Transverse colon (tissue), 4 donors: ENCODE measurements around the gene SLIT1. TPM values are rescaled to one million over a fixed set of nuclear protein-coding genes. Genes with fewer than 3 reads are reported as not detected.

ENCODE experiments used
- DNase-seq: peaks from one replicate; pipeline ENCODE4 v3.0.0-alpha.2; 2019
- H3K27ac ChIP-seq, 4 donors: fragments of 200-600 bp; sonication (generic); 2 replicates each; pipeline ENCODE4 v1.5.1; 2016 to 2018; ENCODE audit warnings: inconsistent platforms in 4 of 4
- H3K27me3 ChIP-seq: fragments of 200-600 bp; sonication (generic); 2 replicates; pipeline ENCODE4 v1.5.1; 2017; ENCODE audit warnings: inconsistent platforms
- H3K36me3 ChIP-seq, 4 donors: fragments of 200-600 bp; sonication (generic); 2 replicates each; pipeline ENCODE4 v1.5.1; 2017 to 2019; ENCODE audit warnings: inconsistent platforms in 4 of 4
- H3K4me1 ChIP-seq, 4 donors: fragments of 200-600 bp; sonication (generic); 2 replicates each; pipeline ENCODE4 v1.5.1; 2017 to 2020; ENCODE audit warnings: inconsistent platforms in 4 of 4
- H3K4me3 ChIP-seq, 4 donors: fragments of 200-600 bp; sonication (generic); 1 replicate in 1 of 4; 2 replicates in 3 of 4; pipeline versions ENCODE4 v1.5.1 to v1.6.1; 2017 to 2019; ENCODE audit warnings: inconsistent platforms in 4 of 4
- H3K9me3 ChIP-seq, 2 donors: fragments of 200-600 bp; sonication (generic); 2 replicates each; pipeline ENCODE4 v1.5.1; 2017 to 2019; ENCODE audit warnings: inconsistent platforms in 2 of 2
- EP300 ChIP-seq: sonication (generic); formaldehyde crosslinking; IDR thresholded peaks from one replicate; pipeline ENCODE4 v1.6.1; 2017; ENCODE audit warnings: antibody characterized with exemption, low read depth
- POLR2A ChIP-seq: fragments of 450-650 bp; IDR thresholded peaks from one replicate; pipeline ENCODE4 v1.6.1; 2016; ENCODE audit warnings: antibody characterized with exemption, mild to moderate bottlenecking, moderate library complexity
- POLR2AphosphoS5 ChIP-seq, 3 donors: sonication (generic); formaldehyde crosslinking; IDR thresholded peaks; one replicate each; pipeline ENCODE4 v1.6.1; 2016; ENCODE audit warnings: antibody characterized with exemption in 3 of 3
- WGBS, 2 donors: methylation state at CpG; one replicate each; pipeline ENCODE4 v1.1.5; 2018; ENCODE audit warnings: low coverage in 1 of 2; 5-methylcytosine and 5-hydroxymethylcytosine counted together
- in situ Hi-C, 4 donors: fragments of 200-750 bp; cut with MboI; loops; one replicate each; pipeline versions ENCODE4 v1.15.0 to v1.15.1; 2017; ENCODE audit warnings: low sequenced_read_pairs in 3 of 4, low pct_ligation_motif_present in 1 of 4, low pct_unique_long_range_greater_than_20kb in 1 of 4
- intact Hi-C: fragments of 100-400 bp; cut with DNase I; formaldehyde crosslinking; loops from one replicate; pipeline ENCODE4 v1.15.1; 2023; ENCODE audit warnings: low total_unique reads
- total RNA-seq, 4 donors: library from RNA; depleted of rRNA; stranded (reverse); fragments of >200 nt; gene quantifications; one replicate each; pipeline ENCODE4 v1.1.0, GENCODE V29; 2016
- TF ChIP-seq, protein P1 (sequence below), 5 experiments: fragments of 200-600 bp in 3 of 5; fragments of 450-650 bp in 2 of 5; sonication (generic) in 3 of 5; IDR thresholded peaks; 1 replicate in 2 of 5; 2 replicates in 3 of 5; pipeline ENCODE4 v1.5.1; 2016 to 2017; ENCODE audit warnings: antibody characterized with exemption in 5 of 5, inconsistent platforms in 3 of 5, mild to moderate bottlenecking in 2 of 5, moderate library complexity in 1 of 5

Gene SLIT1
- total RNA-seq, 4 donors from 2014 or later, result 0.27 to 1.9 (median 0.32) TPM; not detected in 1

DNA sequence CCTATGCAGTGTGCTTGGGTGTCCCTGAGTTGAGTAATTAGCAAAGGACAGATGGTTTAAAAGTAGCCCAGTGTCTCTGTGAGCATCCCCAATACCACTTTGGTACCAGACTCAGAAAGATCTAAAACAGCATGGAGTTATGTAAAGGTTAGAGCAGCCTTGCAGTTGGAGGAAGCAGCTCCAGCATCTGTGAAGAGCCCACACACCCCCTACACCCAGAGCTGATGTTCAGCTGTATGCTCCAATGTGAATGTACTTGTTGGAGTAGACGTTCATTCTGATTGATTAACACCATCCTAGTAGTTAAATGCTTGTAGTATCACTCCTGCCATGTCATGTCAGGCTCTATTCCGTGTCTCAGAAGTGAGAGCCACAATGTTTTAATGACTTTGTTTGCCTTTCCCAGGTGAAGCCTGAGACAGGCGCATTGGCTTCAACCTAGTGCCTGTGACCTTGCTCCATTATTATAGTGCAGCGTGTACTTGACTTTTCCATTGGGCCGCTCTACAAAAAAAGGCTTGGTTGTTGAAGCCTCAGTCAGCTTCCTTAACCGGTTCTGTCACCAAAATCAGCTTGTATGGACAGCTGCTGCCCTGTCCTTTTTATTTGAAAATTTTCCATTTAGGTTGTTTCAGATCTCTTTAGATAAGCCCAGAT lies 199.4 kb downstream of the SLIT1 start:
- DNase-seq, result no peak
- Histone ChIP-seq H3K4me1 (peaks cover 0 to 4% (median 2%) of the 10 kb centered on the region in 4 donors), H3K9me3 (no peaks in the 10 kb centered on the region), H3K4me3 (no peak overlapping the region), H3K27ac (no peak overlapping the region), H3K36me3 (peaks cover 0 to 10% (median 3%) of the 10 kb centered on the region in 4 donors), H3K27me3 (no peaks in the 10 kb centered on the region)
- in situ Hi-C loops (no loop called here), intact Hi-C loops (no loop called here)
- TF ChIP-seq EP300 (no peak), POLR2A (no peak), POLR2AphosphoS5 (IDR thresholded peaks at IDR 0.05) (no peak)
- TF ChIP-seq, protein P1, sequence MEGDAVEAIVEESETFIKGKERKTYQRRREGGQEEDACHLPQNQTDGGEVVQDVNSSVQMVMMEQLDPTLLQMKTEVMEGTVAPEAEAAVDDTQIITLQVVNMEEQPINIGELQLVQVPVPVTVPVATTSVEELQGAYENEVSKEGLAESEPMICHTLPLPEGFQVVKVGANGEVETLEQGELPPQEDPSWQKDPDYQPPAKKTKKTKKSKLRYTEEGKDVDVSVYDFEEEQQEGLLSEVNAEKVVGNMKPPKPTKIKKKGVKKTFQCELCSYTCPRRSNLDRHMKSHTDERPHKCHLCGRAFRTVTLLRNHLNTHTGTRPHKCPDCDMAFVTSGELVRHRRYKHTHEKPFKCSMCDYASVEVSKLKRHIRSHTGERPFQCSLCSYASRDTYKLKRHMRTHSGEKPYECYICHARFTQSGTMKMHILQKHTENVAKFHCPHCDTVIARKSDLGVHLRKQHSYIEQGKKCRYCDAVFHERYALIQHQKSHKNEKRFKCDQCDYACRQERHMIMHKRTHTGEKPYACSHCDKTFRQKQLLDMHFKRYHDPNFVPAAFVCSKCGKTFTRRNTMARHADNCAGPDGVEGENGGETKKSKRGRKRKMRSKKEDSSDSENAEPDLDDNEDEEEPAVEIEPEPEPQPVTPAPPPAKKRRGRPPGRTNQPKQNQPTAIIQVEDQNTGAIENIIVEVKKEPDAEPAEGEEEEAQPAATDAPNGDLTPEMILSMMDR (IDR thresholded peaks at IDR 0.05), result no peak
- 97% methylated on average over 6 of the region's 6 CpGs; no CpG with 5 or more reads in 1 of the 2 donors for WGBS, 2 donors

- 74 to 81% methylated on average over 10 to 14 of the region's 14 CpGs for WGBS, 2 donors
- in situ Hi-C loops, result no loop called here
- no peak overlapping the region for H3K4me3 ChIP-seq
Measured at GRCh38 chr10:96984541-96985131, 201.1 kb downstream of the SLIT1 start.

DNA sequence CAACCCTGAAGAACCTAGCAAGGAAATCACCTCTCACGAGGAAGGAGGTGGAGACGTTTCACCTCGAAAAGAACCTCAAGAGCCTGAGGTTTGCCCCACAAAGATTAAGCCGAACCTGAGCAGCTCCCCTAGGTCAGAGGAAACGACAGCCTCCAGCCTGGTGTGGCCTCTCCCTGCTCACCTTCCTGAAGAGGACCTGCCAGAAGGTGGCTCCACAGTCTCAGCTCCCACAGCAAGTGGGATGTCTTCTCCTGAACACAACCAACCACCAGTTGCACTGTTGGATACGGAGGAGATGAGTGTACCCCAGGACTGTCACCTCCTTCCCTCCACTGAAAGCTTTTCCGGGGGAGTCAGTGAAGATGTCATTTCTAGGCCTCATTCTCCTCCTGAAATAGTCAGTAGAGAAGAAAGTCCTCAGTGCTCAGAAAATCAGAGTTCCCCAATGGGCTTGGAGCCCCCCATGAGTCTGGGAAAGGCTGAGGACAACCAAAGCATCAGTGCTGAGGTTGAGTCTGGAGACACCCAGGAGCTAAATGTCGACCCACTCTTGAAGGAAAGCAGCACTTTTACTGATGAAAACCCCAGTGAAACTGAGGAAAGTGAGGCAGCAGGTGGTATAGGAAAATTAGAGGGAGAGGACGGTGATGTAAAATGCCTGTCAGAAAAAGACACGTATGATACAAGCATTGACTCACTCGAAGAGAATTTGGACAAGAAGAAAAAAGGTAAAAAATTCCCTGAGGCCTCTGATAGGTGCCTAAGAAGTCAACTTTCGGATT lies 203.4 kb downstream of the SLIT1 start:
- in situ Hi-C loops (no loop called here), intact Hi-C loops (no loop called here)
- no peak for DNase-seq
- Histone ChIP-seq H3K9me3 (no peaks in the 10 kb centered on the region), H3K27me3 (no peaks in the 10 kb centered on the region), H3K36me3 (peaks cover 0 to 13% (median 5%) of the 10 kb centered on the region in 4 donors), H3K4me3 (no peak overlapping the region), H3K4me1 (no peaks in the 10 kb centered on the region), H3K27ac (no peak overlapping the region)
- TF ChIP-seq EP300 (no peak), POLR2AphosphoS5 (IDR thresholded peaks at IDR 0.05) (no peak), POLR2A (no peak)
- TF ChIP-seq, protein P1 (IDR thresholded peaks at IDR 0.05), result no peak
- WGBS, 2 donors, result 76 to 90% methylated on average over 2 to 12 of the region's 12 CpGs

More at GRCh38 chr10:96984541-96985131, 201.1 kb downstream of the SLIT1 start:
- H3K27me3 ChIP-seq, result no peaks in the 10 kb centered on the region
- H3K4me1 ChIP-seq, result peaks cover 0 to 4% (median 2%) of the 10 kb centered on the region in 4 donors
- TF ChIP-seq POLR2A (no peak), POLR2AphosphoS5 (IDR thresholded peaks at IDR 0.05) (no peak), EP300 (no peak)
- TF ChIP-seq, protein P1 (IDR thresholded peaks at IDR 0.05), result no peak
- intact Hi-C loops, result no loop called here
- H3K27ac ChIP-seq, result no peak overlapping the region
- DNase-seq, result no peak
- peaks cover 0 to 13% (median 5%) of the 10 kb centered on the region in 4 donors for H3K36me3 ChIP-seq
- no peaks in the 10 kb centered on the region for H3K9me3 ChIP-seq

DNA sequence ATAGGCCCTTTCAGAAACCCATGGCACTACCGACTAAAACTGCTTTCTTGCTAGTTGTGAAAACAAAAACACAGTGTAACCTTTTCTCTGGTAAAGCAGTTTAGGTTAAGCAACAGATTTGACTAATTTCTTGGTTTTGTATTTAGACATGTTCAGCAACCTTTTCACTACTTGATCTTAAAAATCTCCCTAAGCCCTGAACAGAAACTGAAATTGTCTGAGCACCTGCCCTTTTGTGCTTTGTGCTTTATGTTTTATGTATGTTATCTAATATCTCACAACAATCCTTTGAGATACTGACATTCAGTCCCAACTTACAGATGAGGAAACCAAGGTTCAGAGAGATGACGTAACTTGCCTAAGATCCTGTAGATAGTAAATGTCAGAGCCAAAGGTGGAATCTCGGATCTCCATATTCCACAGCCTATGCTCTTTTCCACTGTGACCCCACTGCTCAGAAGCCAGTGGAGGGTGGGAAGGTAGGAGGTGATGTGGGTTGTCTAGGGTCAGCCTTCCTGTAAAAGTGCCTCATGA lies 207.1 kb downstream of the SLIT1 start:
- WGBS, 2 donors, result 84 to 95% methylated on average over 2 to 3 of the region's 3 CpGs
- H3K4me1 ChIP-seq, result peaks cover 5 to 16% (median 13%) of the 10 kb centered on the region in 4 donors
- no peak for DNase-seq
- no peaks in the 10 kb centered on the region for H3K9me3 ChIP-seq
- H3K4me3 ChIP-seq, result no peak overlapping the region
- intact Hi-C loops (no loop called here), in situ Hi-C loops (no loop called here)
- no peak overlapping the region for H3K27ac ChIP-seq
- no peaks in the 10 kb centered on the region for H3K27me3 ChIP-seq
- peaks cover 0 to 13% (median 5%) of the 10 kb centered on the region in 4 donors for H3K36me3 ChIP-seq
- TF ChIP-seq EP300 (no peak), POLR2A (no peak), POLR2AphosphoS5 (IDR thresholded peaks at IDR 0.05) (no peak)
- TF ChIP-seq, protein P1 (IDR thresholded peaks at IDR 0.05), result no peak
